ENCODE data around the gene DNAH14.

The DNAH14 gene

DNA sequence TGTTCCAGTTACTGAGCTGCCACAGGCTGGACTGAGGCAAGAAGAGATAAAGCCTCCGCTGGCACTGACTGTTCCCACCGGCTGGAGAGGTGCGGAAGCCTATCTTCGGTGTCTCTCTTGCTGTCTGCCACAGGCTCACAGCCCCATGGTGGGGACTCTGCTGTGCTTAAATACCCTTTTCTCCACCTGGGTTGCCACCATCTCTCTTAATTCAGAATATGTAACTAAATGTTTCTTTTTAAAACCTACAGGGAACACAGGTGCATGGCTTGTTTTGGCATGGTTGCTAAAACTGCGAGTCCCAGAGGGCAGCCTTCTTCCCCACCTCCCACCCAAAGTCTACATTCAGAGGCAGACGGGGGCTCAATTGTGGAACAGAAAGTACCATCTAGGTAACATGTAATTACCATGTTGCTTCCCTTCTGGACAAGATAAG, 506.5 kb downstream of the DNAH14 start:
- Histone ChIP-seq H3K9ac (no peak overlapping the region), H3K27ac (no peak overlapping the region), H3K4me2 (ENCODE audit: low read length) (no peak overlapping the region), H3K36me3 (ENCODE audit: control insufficient read depth, insufficient read depth, low read length) (no peaks in the 10 kb centered on the region), H2AFZ (no peak overlapping the region), H3K79me2 (no peaks in the 10 kb centered on the region), H3K9me3 (ENCODE audit: control insufficient read depth, low read length) (no peaks in the 10 kb centered on the region), H3K4me3 (ENCODE audit: low read depth, low read length) (no peak overlapping the region), H3K4me1 (no peaks in the 10 kb centered on the region), H3K27me3 (ENCODE audit: control insufficient read depth, insufficient read depth, low read length) (no peaks in the 10 kb centered on the region)
- TF ChIP-seq, protein P1, sequence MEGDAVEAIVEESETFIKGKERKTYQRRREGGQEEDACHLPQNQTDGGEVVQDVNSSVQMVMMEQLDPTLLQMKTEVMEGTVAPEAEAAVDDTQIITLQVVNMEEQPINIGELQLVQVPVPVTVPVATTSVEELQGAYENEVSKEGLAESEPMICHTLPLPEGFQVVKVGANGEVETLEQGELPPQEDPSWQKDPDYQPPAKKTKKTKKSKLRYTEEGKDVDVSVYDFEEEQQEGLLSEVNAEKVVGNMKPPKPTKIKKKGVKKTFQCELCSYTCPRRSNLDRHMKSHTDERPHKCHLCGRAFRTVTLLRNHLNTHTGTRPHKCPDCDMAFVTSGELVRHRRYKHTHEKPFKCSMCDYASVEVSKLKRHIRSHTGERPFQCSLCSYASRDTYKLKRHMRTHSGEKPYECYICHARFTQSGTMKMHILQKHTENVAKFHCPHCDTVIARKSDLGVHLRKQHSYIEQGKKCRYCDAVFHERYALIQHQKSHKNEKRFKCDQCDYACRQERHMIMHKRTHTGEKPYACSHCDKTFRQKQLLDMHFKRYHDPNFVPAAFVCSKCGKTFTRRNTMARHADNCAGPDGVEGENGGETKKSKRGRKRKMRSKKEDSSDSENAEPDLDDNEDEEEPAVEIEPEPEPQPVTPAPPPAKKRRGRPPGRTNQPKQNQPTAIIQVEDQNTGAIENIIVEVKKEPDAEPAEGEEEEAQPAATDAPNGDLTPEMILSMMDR (IDR thresholded peaks at IDR 0.05) = no peak

DNA sequence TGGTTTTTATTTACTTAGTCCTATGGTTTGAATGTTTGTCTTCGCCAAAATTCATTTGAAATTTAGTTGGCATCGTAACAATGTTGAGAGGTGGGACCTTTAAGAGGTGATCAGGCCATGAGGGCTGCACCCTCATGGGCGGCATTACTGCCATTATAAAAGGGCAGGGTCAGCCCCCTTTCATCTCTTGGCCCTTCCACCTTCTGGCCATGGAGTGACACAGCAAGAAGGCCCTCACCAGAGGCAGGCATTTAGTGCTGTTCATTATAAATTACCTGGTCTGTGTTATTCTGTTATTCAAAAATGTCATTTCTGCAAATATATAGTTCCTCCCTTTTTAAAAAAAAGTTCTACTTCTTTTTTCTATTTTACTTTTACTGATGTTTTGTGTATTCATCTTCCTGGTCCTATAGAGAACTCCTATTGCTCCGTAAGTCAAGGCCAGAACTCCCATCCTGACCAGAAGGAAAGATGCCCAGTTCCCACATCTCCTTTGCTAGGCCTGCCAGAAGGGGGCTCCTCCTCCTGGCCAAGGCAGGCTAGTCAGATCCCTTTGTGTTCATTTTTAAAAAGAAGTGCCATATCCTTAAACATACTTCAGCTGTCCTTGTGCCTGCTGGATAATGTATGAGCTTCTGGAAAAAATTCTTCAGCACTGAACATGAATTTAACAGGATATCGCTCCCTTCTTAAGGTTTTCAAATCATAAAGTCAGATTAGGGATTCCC, 508.4 kb downstream of the DNAH14 start:
- no peaks in the 10 kb centered on the region for H3K27me3 ChIP-seq (ENCODE audit: control insufficient read depth, insufficient read depth, low read length)
- TF ChIP-seq, protein P1 (IDR thresholded peaks at IDR 0.05) = no peak
- no peaks in the 10 kb centered on the region for H3K9me3 ChIP-seq (ENCODE audit: control insufficient read depth, low read length)
- no peaks in the 10 kb centered on the region for H3K36me3 ChIP-seq (ENCODE audit: control insufficient read depth, insufficient read depth, low read length)
- H3K27ac ChIP-seq = no peak overlapping the region
- H3K4me3 ChIP-seq (ENCODE audit: low read depth, low read length) = no peak overlapping the region
- H3K9ac ChIP-seq = no peak overlapping the region
- no peaks in the 10 kb centered on the region for H3K79me2 ChIP-seq
- H3K4me2 ChIP-seq (ENCODE audit: low read length) = no peak overlapping the region
- no peak overlapping the region for H2AFZ ChIP-seq
- no peaks in the 10 kb centered on the region for H3K4me1 ChIP-seq

DNA sequence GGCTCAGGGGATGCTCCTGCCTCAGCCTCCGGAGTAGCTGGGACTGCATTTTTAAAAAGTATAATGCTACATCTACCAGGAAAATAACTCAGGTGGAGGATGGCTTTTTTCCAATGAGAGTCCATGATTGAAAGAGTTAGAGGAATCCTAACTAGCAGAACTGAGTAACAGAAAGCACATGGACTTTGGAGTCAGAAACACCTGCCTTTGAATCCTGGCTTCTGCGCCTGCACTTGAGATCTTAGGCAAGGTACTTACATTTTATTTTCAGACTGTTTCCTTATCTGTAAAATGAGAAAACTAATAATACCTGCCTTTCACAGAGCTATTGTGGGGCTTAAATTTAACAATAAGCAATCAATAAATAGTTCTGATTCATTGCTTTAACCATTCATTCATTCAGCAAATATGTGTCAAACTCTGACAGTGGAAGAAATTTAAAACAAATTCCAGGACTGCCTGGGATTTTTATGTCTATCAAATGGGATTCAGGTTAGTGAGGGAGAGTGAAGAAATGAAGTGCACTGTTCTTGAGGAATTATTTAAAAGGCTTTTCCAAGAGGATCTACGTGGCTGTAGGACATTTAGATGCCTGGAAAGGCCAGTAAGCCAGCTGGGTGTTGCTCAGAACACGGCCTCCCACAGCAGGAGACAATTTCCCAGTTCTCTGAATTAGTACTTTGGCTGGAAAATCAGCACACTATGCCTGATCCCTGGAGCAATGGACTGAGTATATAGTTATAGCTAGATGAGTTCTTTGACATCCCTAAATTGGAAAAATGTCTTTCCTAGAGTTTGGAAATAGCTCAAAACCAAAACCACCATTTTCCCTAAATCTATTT, 511.1 kb downstream of the DNAH14 start:
- Histone ChIP-seq H3K9ac (no peak overlapping the region), H2AFZ (no peak overlapping the region), H3K9me3 (ENCODE audit: control insufficient read depth, low read length) (no peaks in the 10 kb centered on the region), H3K27ac (no peak overlapping the region), H3K4me2 (ENCODE audit: low read length) (no peak overlapping the region), H3K4me3 (ENCODE audit: low read depth, low read length) (no peak overlapping the region), H3K36me3 (ENCODE audit: control insufficient read depth, insufficient read depth, low read length) (no peaks in the 10 kb centered on the region), H3K4me1 (no peaks in the 10 kb centered on the region), H3K27me3 (ENCODE audit: control insufficient read depth, insufficient read depth, low read length) (no peaks in the 10 kb centered on the region), H3K79me2 (no peaks in the 10 kb centered on the region)
- TF ChIP-seq, protein P1 (IDR thresholded peaks at IDR 0.05) = no peak

DNA sequence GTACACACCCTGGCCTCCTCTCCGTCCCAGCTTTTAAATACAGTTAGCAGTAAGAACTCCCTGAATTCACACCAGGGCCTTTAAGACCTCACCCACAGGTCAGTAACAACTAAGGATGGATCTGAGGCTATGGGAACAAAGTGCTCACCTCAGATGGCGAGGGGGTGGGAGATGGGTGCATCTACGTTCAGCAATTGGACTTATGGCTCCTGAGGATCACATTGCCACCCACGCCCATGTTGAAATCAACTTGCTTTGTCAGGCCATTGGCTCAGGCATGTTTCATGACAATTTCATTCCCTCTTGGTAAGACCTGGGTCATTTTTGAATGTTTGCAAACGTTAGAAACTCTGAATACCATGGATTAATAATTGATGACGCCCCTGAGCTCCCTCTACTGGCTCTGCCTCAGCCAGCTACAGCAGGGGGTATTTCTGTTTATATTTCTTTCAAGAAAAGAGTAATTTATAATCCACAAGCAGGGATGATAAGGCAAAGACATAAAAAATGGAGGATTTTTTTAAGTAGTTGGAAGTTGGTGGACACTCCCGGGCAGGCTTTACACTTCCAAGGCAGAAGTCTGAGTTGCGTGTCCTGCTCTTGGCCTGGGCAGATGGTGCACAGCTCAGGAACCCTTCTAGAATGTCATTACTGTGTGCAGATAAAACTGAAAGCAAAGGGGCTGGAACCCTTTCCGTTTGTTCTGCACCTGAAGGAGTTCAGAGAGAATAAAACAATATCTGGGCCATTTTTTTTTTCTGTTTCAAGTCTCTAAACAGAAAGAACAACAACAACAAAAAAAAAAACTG, 512.0 kb downstream of the DNAH14 start:
- no peaks in the 10 kb centered on the region for H3K36me3 ChIP-seq (ENCODE audit: control insufficient read depth, insufficient read depth, low read length)
- TF ChIP-seq, protein P1 (IDR thresholded peaks at IDR 0.05) = no peak
- H3K4me1 ChIP-seq = no peaks in the 10 kb centered on the region
- H3K9me3 ChIP-seq (ENCODE audit: control insufficient read depth, low read length) = no peaks in the 10 kb centered on the region
- H3K27ac ChIP-seq = no peak overlapping the region
- H3K4me3 ChIP-seq (ENCODE audit: low read depth, low read length) = no peak overlapping the region
- H3K4me2 ChIP-seq (ENCODE audit: low read length) = no peak overlapping the region
- H3K9ac ChIP-seq = no peak overlapping the region
- no peak overlapping the region for H2AFZ ChIP-seq
- no peaks in the 10 kb centered on the region for H3K27me3 ChIP-seq (ENCODE audit: control insufficient read depth, insufficient read depth, low read length)
- H3K79me2 ChIP-seq = no peaks in the 10 kb centered on the region
